Lung microvascular endothelial cell (primary cell): ENCODE measurements around the gene PPRC1. TPM values are rescaled to one million over a fixed set of nuclear protein-coding genes. Genes with fewer than 3 reads are reported as not detected.
A peak's percentile ranks its signal among the peaks of the same experiment; 100 is the strongest.

Experiments used
- DNase-seq, 2 donors: peaks; one replicate each; pipeline versions ENCODE4 v3.0.0 to v3.0.0-alpha.2; 2010; ENCODE audit warnings: low read depth in 2 of 2
- total RNA-seq: library from RNA; depleted of rRNA; stranded (reverse); fragments of >200 nt; gene quantifications from 2 replicates; pipeline ENCODE4 v1.2.1, GENCODE V29; 2014

The PPRC1 gene, protein sequence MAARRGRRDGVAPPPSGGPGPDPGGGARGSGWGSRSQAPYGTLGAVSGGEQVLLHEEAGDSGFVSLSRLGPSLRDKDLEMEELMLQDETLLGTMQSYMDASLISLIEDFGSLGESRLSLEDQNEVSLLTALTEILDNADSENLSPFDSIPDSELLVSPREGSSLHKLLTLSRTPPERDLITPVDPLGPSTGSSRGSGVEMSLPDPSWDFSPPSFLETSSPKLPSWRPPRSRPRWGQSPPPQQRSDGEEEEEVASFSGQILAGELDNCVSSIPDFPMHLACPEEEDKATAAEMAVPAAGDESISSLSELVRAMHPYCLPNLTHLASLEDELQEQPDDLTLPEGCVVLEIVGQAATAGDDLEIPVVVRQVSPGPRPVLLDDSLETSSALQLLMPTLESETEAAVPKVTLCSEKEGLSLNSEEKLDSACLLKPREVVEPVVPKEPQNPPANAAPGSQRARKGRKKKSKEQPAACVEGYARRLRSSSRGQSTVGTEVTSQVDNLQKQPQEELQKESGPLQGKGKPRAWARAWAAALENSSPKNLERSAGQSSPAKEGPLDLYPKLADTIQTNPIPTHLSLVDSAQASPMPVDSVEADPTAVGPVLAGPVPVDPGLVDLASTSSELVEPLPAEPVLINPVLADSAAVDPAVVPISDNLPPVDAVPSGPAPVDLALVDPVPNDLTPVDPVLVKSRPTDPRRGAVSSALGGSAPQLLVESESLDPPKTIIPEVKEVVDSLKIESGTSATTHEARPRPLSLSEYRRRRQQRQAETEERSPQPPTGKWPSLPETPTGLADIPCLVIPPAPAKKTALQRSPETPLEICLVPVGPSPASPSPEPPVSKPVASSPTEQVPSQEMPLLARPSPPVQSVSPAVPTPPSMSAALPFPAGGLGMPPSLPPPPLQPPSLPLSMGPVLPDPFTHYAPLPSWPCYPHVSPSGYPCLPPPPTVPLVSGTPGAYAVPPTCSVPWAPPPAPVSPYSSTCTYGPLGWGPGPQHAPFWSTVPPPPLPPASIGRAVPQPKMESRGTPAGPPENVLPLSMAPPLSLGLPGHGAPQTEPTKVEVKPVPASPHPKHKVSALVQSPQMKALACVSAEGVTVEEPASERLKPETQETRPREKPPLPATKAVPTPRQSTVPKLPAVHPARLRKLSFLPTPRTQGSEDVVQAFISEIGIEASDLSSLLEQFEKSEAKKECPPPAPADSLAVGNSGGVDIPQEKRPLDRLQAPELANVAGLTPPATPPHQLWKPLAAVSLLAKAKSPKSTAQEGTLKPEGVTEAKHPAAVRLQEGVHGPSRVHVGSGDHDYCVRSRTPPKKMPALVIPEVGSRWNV (N-terminal part only)
- 5.7 and 8.9 TPM in 2 replicates for total RNA-seq

DNA sequence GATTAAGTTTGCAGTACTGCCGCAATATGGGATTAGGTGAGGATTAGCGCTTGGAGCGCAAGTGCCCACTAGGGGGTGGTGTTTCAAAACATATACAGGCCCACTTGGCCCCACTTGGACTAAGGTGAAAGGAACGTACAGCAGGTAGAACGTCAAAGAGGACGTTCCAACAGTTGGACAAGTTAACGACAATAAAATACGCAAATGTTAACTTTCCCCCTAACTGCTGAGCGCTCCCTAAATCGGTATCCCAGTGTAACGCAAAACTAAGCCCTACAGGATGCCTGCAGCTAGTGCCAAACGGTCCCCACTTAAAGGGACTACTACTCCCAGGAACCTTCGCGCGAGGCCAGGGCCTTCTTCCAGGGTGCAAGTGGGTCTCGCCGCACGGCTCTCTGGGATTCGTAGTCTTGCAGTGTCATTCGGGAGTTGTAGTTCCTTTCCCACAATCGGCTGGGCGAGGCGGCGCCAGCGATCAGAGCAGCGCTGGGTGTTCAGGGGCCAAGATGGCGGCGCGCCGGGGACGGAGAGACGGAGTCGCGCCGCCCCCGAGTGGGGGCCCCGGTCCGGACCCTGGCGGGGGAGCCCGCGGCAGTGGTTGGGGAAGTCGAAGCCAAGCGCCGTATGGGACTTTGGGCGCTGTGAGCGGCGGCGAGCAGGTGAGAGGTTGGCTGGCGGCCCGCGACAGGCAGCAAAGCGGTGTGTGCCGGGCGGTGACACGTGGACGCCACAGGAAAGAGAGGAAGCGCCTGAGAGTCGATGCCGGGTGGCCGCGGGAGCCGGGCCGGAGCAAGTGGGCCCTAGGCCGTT lies at the start of gene PPRC1:
Gene PPRC1, plus strand, starts transcription at position 478 of the 810 bp plus-strand sequence. Its CDS starts 29 bp downstream, at position 507.
- peak; percentile 100 for DNase-seq

DNA sequence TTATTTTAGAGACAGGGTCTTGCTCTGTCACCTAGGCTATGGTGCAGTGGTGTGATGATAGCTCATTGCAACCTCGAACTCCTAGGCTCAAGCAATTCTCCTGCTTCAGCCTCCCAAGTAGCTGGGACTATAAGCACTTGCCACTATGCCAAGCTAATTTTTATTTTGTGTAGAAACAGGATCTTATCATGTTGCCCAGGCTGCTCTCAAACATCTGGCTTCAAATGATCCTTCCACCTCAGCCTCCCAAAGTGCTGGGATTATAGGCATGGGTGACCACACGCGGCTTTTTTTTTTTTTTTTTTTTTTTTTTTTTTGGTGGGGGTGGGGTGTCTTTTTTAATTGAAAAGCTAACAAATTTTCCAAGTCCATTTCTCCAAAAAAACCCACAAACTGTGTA lies 49.3 kb upstream of the PPRC1 start:
- DNase-seq, result no peak

DNA sequence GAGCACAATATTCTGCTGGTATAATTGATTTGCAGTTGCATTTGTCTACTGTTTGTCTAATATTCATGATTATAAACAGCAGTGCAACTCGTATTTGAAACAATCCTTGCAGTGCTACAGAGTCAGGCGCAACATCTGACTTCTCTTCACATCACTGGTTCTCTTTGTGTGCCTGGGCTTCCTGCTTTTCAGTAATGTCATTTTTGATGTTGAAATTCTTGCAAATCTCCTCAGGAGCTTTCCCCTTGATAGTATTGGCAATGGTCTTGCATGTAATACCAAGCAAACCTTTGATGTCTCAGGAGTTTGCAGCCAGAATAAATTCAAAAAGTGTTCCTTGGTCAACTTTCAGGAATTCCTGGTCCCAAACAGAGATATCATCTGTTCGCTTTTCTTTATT lies 47.5 kb upstream of the PPRC1 start:
- no peak for DNase-seq

DNA sequence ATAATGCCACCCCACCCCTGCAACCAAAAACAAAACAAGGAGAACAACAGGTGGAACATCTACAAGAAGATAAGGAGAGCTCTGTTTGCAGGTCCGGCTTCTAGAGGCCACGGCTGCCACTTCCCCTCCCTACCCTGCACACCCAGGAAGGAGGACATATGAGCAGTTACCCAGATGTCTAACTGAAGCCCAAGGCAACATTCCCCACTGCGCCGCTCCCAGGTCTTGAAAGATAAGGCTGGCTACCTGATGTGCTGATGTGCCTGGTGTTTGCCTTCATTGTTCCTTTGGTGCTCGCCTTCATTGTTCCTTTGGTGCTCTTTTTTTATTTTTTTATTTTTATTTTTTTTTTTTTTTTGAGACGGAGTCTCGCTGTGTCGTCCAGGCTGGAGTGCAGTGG lies 46.6 kb upstream of the PPRC1 start:
- no peak for DNase-seq

DNA sequence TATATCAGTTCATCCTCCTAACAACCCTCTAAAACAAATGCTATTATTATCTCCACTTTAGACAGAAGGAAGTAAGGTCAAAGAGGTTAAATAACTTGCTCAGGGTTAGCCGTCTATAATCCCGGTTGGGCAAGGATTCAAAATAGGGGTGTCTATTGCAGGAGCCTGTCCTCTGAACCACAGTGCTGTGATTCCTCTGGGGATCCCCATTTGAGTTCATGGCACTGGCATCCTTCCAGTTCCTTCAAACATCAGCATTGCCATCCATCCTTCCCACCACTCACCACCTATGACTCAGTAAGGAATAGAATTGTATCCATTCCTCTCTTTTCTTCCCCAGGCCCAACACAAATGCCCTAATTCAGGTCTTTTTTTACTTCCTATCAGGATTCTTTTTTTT lies 42.1 kb upstream of the PPRC1 start:
- peak; percentile 59 for DNase-seq

DNA sequence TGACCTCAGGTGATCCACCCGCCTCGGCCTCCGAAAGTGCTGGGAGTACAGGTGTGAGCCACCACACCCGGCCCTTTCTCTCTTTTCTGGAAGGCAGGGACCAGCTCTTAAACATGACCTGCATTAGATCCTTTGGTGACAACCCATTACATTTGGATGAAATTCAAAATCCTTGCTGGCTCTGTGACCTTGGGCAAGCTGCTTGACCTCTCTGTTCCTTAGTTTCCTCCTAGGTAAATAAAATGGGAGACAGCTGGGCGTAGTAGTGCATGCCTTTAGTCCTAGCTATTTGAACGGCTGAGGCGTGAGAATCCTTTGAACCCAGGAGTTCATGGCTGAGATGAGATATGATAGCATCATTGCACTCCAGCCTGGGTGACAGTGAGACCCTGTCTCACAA lies 36.4 kb upstream of the PPRC1 start:
- DNase-seq, result no peak

DNA sequence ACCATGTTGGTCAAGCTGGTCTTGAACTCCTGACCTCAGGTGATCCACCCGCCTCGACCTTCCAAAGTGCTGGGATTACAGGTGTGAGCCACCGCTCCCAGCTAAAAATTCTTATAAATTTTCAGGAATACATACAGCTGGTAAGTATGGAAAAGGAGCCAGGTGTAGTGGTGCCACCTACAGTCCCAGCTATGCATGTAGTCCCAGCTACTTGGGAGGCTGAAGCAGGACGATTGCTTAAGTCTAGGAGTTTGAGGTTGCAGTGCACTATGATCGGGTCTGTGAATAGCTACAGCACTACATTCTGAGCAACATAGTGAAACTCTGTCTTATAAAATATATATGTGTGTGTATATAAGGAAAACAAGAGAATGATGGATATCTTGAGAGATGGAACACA lies 31.7 kb upstream of the PPRC1 start:
- no peak for DNase-seq

DNA sequence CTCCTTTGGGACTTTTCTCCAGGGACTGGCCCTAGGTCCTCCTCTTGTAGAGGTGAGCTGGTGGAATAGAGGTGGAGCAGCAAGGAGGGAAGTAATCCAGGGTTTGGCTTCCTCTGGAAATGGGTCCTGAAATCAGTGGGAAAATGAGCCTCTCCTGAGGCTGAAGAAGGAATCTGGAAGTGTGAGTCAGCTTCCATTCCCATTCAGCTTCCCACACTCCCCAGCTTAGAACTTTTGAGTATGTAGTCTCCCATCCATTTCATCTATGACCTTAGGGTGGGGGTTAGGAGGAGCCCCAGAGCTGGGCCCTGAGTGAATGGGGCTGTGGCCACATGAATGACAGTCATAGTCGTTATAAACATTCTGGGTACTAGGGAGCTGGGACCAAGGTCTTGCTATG lies 30.4 kb upstream of the PPRC1 start:
- peak in 1 of 2 donors; percentile 33 for DNase-seq

DNA sequence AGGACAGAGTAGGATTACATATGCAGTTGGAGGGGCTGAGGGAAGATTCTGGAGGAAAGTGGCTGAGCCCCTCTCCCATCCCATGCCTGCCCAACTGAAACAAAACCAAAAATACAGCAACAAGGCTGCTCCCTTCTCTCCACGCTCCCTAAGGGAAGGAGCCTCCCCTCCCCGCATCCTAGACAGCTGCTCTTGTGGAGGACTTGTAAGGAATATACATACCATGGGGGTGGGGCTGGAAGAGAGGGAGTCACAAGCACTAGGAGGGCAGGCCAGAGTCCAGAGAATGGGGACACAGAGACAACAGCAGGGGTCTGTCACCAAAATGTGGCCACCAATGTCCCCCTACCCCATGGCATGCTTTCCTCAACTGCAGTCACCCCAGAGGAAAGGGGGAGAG lies 25.8 kb upstream of the PPRC1 start:
- DNase-seq, result no peak

DNA sequence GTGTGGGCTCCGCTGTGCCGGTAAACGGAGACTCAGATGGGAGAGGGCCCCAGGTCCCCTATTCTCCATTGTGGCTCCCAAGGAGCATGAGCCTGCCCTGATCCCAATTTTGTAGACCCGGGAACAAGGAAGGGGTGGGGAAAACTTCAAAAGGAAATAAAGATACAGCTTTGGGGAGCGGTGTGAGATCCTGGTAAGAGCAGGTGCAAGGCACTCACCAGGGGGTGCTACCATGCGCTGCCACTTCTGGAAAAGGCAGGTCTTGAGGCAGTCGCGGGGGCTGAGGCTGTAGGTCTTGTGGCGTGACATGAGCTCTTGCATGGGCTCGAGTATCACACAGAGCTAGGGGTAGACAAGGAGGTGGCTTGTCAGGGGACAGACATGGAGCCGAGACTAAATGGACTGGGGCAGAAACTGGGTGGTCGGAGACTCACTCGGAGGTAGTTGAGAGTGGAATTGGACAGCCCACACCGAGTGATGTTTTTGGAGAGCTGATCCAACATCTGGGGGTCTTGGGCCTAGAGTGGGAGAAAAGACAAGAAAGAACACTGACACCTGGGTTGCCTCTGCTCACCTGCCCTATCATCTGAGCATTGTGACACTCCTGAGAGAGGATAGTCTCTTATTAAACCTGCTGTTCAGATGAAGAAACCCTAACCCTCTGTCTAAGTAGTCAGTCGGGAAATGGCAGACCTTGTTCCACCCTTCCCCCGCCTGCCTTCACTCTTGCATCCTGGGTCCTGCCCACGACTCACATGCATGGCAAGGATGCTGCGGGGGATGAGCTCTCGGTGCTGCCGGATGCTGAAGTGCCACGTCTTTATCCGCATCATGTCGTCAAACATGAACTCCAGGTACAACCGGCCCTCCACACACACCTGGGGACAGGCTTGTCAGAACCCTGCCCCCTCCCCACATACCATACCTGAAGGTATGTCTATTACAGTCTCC lies 23.4 kb upstream of the PPRC1 start:
- DNase-seq, result no peak

DNA sequence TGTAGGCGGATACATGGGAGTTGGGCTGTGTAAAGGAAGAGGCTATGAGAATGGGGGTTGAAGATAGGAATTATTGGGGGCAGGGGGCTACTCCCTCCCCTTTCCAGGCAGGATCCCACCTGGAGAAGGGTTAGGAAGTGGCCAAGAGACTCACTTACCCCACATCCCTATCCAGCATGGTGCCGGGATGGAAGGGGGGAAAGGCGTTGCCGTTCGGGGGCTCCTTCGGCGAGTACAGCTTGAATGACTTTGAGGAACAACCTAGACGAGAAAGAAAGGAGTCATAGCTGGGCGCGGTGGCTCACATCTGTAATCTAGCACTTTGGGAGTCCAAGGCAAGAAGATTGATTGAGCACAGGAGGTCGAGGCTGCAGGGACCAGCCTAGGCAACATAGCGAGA lies 21.6 kb upstream of the PPRC1 start:
- no peak for DNase-seq

DNA sequence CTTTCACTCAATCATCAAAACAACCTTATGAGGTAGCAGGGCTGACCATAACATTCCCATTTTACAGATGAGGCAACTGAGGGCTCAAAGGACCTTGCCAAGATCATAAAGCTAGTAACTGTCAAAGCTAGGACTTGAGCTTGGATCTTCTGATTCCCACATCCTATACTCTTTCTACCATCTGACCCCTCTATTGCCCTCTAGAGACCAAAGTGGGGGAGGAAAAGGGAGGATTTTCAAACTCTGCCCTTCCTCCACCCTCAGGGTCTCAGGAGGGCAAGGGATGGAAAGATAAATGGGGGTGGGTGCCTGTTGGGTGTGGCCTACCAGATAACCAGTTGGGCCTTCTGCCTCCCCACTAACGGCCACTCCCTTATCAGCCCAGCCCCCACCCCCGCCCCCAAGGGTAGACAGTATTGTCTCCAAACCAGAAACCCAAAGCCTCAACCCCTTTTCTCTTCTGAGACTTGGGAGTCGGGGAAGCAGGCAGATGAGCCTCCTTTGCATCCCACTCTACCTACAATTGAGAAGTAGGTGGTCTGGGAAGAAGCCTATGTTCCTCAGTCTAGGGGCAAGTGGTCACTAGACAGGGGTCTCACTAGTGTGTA lies 20.5 kb upstream of the PPRC1 start:
- no peak for DNase-seq

DNA sequence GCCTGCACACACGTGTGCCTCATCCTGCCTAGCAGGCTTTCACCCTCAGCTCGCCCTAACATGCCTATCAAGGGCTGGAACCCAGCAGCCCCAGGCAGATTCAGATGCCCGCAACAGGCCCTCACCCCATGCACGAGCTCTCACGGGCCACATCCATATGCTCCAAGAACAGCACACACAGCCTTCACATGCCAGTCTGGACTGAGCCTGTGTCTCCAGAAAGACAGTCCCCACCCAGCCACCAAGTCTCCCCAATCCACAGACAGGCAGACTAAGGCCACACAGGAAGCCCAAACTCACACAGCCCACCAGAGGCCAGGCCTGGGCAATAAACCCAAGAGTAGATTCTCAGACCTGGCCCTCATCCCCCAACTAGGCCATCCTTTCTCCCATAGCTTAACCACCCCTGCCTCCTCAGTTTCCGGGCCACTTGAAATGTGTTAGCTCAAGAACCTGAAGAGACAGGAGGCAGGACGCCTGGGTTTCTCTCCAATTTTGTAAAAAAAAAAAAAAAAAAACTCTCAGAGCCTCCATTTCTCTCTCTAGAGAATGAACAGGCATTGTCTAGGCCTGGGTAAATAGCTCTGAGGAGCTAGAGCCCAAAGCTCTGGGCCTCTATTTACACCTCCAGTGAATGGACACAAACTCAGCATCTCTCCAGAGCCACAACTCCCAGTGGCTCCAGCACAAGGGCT lies 19.4 kb upstream of the PPRC1 start:
- DNase-seq, result no peak

DNA sequence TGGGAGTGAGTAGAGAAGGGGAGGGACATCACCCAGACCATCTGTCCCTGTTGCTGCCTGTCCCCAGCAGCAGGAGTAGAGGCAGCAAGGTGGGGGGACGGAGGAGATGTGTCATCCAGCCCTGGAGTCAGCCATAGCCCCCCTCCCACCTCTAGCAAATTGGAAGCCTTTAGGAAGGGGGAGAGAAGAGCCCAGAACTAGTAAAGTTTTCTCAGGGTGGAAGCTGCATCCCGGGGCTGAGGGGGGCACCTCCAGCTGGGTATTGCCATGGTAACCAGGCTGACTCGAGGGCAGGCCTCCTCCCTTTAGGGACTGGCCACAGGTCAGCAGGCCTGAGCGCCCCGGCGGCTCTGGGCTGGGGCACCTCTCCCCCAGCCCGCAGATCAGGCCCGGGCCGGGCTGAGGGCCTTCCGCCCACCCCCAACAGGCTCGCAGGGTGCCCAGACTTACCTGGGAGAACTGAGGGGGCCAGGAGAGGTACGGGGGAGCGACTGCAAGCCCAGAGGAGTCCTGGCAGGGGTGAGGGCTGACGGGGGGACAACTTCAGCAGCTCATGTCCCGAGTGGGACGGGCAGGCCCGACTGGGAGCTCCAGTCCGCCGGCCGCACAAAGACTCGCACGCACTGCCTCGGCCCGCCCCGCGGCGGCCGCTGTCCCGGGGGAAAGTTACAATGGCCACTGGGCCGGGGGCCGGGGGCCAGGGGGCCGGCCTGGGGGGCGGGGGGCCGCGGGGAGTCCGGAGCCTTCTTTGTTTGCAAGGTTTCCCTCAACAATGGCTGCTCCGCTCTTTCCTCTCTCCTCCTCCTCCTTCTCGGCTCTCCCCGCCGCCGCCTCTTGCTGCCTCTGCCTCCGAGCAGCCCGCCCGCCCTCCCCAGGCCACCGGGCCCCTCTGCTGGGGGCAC lies 18.6 kb upstream of the PPRC1 start:
- DNase-seq, result peak; percentile 32 to 36

DNA sequence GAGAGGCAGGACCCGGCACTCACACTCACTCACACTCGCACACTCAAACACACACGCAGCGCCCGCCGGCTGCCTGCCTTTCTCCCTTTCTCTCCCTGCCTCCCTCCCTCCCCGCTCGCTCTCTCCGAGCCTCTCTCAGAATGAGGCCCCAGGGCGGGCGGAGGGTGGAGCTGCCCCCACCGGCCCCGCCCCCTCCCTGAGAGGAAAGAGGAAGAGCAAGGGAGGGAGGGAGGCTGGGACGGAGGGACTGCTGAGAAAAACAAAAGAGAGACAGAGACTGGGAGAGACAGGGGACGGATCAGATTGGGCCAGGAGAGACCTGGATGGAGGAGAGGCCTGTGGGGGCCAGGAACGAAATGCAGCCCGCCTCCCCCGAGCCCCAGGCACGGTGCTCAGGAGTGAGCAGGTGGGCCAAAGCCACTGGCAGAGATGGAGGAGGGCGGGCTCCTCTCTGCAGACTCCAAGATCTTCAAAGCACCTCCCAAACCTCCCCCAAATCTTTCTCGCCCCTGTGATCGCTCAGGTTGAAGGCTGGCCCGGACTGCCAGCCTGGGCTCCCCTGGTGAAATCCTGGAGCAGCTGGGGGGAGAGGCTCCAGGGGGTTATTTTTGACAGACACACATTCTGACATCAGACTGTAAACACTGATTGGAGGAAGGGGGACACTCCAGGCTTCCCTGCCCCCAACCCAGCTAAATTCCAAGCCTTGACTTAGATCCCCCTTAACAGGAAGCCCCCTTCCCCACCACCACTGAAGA lies 17.8 kb upstream of the PPRC1 start:
- DNase-seq, result peak; percentile 72 to 75

DNA sequence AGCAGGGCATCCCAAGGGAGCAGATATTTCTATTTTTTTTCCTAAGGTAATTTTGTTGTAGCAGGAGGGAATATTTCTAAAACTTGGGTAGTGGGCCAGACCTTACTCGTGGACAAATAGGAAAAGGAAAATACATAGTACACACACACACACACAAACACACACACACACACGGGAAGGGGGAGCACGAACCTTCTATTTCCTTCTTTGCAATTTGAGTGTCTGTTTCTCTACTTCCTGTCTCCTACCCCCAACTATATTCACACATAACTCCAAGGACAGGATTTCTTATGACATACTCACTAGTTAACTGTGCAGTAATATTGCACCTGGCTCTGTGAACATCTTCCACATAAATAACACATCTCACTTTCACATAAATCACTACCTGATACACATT lies 17.1 kb upstream of the PPRC1 start:
- DNase-seq, result peak in 1 of 2 donors; percentile 58

DNA sequence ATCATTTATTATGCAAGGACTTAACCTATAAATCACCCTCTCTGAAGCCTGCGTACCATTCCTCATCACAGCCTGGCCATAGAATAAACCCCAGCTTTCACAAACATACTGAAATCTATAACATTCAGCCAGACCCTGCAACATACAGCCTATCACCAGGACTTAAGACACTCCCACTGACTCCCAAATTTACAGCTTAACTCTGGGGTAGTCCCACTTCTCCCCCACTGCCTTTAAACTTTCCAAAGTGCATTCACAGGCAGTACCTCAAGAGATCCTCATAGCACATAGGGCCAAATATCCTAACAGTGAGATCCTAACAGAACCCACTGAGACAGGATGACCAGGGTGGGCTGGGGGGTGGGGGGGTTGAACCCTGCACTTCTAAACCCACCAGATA lies 16.2 kb upstream of the PPRC1 start:
- no peak for DNase-seq
